DMS153 treated with DMSO at 0.1 percent for 48 hours (cell line): Measurements from ENCODE around the gene KCNAB1.
"Not testable (repeated sequence)": the region's sequence is repeated elsewhere in the genome, so short reads cannot be mapped to it uniquely, and the experiment has no call there.

Experiments
- DNase-seq: peaks from one replicate; lab custom pipeline; 2025; ENCODE audit not compliant: unreplicated experiment; lab: John Stamatoyannopoulos, UW

KCNAB1 gene

DNA sequence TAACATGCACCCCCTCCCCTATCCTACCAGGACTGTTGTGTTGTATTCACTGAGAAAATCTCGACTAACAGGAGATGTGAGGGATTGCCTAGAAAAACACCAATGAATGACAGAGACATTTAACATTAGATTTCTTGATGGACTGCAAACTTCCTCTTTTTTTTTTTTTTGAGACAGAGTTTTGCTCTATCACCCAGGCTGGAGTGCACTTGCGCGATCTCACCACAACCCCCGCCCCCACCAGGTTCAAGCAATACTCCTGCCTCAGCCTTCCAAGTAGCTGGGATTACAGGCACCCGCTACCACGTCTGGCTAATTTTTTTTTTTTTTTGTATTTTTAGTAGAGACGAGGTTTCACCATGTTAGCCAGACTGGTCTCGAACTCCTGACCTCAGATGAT lies 17.0 kb downstream of the KCNAB1 start:
- not testable (repeated sequence) for DNase-seq

DNA sequence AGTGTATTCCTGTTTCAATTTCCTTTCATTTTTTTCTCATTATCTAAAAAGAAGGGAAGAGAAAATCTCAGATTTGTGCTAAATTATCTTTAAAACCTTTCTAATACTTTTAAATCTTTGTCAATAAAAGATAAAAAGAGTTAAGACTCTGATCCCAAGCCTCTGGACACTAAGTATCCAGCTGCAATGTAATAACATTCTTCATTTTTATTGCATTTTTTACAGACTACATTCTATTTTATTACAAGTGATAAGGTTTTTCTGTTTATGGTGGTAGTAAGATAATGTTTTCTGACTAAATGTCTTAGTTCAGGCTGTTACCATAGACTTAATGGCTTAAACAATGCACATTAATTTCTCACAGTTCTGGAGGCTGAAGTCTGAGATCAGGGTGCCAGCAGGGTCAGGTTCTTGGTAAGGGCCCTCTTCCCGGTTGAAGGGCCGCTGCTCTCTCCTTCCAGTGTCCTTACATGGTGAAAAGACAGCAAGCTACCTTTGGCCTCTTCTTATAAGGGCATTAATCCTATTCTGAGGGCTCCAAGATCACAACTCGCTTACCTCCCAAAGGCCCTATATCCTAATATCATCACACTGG lies 19.7 kb downstream of the KCNAB1 start:
- no peak for DNase-seq

DNA sequence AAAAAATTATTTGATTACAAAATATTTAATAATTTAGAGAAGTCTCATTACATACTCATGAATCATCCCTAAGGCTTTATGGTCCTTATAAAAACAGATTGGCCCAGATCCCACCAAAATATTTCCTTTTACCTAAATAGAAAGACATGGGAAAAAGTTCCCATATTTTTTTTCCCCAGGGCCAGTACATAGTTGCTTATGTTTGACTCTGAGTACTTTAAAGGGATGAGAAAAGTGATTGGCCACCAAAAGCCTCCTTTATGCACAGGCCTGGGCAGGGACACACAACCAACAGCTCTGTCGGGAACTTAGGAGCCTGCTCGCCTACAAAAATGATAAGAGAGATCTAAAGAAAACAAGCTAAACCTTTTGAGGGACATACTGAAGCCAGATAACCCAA lies 22.3 kb downstream of the KCNAB1 start:
- DNase-seq = no peak

DNA sequence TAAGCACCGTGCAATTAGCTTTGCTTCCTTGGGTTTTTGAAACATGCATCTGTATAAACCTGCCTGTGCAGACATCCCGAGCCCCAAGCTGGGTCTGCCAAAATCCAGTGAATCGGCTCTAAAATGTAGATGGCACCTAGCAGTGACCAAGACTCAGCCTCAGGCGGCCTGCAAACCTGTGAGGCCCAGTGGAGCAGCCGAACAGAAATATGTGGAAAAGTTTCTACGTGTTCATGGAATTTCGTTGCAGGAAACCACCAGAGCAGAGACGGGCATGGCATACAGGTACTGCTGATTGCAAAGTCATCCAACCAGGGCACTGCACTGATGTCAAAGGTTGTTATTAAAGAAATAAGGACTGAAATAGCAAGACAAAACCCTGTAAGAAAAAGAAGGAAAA lies 22.8 kb downstream of the KCNAB1 start:
- no peak for DNase-seq

DNA sequence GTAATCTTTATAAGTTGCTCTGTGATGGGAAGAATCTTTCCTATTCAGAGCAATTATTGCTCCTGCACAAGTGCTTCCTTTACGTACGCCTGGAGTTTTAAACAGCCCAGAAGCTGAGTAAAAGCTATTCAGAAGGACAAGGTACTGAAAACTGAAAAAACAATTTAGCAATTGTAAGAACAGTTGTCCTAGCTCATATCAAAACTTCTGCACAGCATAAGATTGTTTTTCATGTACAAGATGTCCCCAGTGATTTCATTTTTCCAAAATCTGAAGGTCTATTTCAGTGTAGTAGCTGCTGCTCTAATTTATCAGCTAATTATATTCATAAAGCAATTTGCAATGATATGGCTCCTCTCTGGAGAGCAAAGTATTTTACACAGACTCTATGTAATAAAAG lies 23.7 kb downstream of the KCNAB1 start:
- DNase-seq = no peak

DNA sequence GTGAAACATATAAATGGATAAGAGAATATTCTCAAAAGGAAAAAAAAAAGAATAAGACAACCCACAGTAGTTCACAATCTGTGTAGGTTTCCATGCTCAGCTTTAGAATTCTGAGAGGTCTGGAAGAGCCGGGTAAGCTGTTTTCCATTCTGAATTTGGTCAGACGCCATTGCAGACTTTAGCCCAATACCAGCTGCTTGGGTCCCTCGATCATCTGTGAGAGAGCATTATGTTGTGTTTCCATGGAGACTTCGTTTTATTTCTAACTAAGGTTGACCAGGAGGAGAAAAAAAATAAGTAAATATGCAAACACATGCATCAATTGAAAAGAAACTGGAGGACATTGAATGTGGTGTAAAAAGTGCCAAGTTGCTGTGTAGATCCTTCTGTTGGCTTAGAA lies 25.5 kb downstream of the KCNAB1 start:
- DNase-seq = no peak

DNA sequence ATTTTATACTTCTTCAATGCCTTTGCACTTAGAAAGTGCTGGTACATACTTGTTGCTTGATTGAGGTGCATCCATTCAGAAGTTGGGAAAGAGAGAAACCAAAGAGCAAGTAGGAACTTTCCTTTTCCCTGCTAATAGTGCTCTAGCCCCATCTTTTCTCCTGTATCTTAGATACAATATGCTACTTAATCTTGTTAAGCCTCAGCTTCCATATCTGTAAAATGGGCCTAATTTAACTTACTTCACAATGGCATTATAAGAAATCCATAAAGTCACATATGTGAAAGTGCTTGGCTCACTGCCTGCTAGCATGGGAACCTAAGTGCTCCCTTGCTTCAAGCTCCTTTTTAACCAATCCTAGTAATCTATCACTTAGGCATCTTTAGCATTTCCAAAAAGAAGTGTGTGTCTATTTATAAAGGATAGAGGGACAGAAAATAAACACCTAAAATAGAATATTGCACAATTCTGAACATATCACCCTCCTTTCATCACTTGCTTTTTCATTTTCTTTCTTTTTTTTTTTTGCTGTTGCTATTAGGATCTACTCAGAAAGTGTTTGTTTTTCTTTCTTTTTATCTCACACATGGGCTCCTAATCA lies 28.1 kb downstream of the KCNAB1 start:
- DNase-seq = no peak

DNA sequence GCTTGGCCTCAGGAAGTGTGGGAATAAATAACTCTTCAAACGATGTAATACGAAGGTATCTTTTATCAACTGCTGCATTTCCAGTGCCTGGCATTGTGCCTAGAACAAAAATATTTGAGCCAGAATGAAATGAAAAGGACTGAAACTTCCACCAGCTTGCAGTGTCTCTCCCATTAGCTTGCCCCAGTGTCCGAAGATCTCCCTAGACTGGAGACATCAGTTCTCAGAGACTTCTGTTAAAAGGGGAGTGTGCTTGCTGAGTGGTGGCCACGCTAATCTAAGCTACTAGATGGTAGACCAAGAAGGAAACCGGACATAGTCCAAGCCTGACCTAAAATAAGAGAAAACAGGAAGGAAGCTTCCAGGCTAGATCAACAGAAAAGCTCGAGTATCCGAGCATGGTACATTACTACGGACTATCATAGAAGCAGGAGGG lies 28.6 kb downstream of the KCNAB1 start:
- DNase-seq = no peak

DNA sequence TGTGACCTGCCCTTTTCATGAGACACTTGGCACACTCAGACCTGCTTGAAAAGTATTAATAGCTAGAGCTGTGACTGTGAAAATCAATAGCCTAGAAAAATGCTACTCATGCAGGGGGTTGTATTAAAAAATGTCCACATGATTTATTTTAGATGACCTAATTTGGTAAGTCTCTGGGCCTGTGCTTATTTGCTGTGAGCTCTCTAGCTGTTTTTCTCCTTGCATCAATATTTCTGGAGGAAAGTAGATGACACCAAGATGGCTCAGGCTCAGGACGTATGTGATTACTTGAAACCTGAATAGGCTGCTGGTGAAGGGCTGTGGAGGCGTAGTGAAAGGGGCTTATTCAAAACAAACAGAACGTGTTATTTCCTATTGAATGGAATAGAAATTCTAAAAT lies 29.5 kb downstream of the KCNAB1 start:
- DNase-seq = no peak

DNA sequence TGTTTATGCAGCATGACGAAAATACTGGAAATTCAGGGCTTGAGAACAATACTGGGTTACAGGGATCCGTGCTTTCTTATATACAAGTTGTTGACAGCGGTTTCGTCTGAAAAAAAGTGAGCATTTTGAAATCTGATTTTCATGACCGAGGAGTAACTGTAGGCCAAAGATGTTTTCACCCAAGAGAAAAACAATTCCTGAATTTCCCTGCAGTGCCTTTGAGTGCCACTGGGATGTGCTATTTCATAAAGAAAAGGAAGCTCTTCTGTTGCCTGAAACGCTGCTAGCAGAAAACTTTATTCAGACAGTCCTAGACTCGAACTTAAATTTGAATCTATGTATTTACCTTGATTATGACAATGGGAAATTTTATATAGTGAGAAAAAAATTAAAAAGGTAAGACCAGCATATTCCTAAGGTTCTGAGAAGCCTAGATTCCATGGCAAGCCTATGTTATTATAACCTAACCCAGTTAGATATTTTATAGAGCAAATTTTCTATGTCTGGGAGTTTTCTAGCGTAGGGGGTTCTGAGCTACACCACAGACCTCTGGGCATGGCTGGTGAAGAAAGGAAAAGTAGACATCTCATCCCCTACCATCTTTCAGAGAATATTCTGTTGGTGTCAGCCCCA lies 30.2 kb downstream of the KCNAB1 start:
- DNase-seq = peak; percentile 88

DNA sequence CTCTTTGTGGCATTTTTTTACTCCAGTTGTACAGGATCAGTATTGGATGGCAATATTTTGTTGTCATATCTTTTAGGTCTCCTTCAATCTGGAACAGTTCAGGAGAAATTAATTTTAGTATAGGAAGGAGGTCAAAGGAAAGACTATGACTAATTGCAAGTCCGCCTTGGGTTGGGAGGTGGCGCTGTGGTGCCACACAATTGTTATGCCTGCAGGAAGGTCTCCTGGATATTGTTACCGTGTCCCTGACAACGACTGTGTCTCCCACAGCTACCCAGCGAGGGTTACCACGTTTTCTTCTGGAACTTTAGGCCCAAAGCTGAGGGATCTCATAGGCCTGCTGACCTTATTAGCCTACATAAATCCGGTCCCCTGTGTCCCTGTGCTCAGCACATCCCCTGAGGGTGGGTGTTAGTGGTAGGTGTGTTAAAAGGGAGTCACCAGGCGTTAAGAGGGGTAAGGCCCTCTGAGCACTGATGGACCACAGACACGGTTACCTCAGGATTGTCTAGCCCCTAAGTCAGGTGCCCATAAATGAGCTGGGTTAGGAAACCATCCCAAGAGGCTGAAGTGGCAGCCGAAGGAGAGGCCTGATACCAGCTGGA lies 31.5 kb downstream of the KCNAB1 start:
- DNase-seq = peak; percentile 66

DNA sequence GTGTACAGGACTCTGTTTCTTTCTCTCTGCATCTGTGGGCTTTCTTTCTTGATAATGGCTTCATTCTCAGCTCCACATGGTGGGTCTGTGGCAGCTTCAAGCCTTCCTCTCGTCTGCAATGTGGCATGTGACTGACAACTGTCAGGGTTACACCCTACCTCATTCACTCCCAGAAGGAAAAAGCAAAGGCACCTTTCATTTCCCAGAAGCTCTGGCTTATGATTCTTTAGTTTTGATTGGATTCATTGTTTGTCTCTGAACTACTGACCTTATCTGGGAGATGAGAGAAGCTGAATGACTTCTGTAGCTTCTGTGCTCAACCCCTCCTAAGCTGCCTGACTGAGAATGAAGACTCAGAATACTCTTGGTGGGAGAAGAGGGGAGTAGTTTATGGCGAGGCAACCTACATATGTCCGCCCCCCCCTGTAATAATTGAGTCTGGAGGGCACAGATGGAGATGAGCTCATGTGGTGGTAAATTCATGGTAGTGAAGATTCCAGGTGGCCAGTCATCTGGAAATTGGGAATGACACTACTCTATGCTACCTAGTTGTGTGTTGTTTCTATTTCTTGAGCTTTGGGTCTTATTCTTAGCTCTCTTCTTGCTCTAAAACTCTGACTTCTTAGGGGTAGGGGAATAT lies 38.4 kb downstream of the KCNAB1 start:
- no peak for DNase-seq

DNA sequence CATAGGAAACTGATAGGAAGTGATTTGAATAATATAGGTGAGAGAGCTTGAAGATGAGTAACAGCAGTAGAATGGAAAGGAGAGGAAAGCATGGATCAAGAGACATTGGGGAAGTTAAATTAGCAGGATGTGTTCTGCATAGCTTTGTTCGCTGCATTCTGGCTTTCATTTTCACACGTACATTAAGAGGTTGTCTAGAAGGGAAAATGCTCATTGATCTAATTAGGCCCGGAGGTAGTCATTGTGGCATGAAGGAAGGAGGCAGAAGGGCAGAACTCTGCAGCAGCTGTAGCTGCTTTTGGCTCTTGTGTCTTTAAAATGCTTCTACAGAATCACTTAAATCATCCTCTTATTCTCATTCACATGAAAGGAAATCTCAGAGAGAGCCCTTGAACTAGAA lies 40.3 kb downstream of the KCNAB1 start:
- no peak for DNase-seq

DNA sequence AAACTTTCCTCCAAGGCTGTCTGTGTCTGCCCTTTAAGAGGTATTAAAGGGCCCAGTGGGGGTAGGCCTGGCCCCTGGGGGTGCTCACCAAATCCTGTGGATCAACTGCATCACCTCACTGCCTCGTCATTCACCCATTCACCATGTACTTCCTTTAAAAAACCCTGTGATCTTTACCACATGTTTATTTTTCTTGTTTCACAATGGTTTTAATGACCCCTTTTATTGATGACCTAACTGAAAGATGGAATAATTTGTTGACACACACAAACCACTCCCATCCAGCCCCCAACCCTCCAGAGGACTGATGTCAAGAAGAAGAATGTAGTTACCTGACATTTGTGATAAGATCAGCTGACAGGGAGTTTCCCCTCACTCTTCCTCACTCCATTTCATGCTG lies 40.8 kb downstream of the KCNAB1 start:
- DNase-seq = peak; percentile 56

DNA sequence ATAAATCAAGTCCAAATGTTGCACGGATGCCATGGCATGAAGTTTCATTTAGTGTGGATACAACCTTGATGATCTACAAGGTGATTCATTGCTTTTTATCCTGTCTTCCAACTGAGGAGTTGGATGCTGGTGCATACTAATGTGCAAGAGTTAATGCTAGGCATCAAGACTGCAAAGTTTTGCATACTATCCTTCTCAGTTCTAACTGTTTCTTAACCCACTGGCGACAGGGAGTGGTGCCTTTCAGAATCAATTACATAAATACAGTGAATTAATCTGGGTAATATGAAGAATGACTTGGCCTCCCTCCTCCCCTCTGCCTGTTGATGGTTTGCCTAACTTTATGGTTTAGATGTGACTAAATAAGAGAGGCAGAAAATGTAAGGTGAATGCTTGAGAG lies 43.5 kb downstream of the KCNAB1 start:
- DNase-seq = no peak

DNA sequence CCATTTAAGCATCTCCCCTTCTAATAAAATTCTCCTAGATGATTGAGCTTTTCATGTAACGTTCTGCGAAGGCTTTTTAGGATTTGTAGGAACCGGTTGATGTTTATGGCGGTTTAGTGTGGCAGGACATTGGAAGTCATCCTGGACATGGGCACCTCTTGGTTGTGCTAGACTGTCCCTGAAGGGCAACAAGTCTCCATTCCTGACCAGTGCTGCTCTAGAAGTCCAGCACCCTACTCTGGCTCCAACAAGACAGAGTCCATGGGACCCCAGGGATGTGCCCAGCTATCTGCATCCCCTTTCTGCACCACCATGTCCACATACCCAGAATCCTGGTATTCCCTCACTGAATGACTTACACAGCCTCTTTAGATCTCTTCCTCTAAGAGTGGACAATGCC lies 46.4 kb downstream of the KCNAB1 start:
- DNase-seq = no peak

DNA sequence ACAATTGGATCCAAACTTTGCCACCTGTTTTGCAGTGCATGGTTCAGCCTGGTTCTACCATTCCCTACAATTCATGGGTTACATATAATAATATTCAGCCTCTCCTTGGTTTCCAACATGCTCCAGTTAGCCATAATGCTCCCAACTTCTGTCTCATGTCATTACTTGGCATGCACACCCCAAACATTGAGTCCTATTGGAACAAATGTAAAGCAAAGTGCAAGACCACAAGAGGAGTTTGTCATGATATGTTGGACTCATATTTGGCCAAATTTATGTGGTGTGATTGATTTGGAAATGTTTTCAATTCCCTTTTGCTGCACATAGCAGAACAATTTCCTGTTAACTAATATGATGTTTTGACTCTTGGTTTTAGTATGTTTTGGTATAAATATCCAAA lies 50.2 kb downstream of the KCNAB1 start:
- no peak for DNase-seq

DNA sequence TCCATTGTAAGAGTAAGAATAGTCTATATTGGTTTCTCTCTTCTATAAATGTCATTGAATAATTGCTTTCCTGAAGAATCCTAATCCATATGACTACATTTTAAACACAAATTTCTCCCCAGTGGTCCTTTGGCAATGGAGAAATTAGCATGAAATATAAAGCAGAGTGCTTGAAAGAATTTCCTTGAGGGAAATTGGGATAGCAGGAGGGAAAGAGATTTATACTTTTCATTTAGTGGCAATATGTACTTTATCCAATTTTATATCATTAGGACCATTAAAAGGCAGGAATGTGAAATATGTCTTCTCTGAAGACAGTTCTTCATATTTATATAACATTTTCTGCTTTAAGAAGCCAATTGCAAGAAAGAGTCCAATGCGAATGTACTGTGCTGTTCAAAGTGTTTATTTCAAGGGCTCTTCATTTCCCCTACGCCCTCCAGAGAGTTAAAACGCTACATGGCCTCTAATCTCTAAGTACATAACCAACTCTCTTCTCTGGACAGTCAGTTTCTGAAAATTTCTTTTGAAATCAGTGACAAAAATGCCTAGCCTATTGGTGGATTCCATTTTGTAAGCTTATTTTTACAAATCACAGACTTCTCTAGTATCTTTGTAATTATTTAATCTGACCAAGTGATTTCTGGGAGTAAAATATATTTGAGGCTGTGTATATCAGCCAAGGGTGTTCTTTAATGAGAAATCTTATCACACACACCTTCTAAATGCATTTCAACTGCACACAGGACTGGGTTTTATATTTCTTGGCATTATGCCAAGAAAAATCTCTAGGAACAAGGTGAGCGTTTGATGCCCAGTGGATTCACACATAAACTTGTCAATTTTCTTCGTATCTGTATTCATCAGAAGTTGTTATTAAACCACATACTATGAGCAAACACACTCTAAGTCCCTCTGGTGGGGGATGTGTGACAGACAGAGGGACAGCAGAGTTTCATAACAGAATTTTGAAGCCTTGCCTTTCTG lies 51.2 kb downstream of the KCNAB1 start:
- DNase-seq = peak; percentile 35

DNA sequence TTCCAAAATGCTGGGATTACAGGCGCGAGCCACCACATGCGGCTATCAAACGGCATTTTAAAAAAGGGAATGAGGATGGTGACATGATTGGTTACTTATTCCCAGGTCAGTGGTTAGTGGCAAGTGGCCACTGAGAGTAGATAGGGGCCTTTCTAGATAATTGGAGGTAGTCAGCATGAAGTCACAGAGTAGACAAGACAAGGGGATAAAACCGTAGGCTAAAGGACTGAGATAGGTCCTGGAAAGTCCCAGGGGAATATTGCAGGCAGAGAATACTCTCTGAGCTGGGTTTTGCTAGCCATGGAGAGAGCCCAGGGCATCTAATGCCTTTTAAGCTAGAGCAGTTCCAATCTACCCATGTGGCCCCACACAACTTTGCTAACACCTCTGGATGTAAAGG lies 52.2 kb downstream of the KCNAB1 start:
- no peak for DNase-seq

DNA sequence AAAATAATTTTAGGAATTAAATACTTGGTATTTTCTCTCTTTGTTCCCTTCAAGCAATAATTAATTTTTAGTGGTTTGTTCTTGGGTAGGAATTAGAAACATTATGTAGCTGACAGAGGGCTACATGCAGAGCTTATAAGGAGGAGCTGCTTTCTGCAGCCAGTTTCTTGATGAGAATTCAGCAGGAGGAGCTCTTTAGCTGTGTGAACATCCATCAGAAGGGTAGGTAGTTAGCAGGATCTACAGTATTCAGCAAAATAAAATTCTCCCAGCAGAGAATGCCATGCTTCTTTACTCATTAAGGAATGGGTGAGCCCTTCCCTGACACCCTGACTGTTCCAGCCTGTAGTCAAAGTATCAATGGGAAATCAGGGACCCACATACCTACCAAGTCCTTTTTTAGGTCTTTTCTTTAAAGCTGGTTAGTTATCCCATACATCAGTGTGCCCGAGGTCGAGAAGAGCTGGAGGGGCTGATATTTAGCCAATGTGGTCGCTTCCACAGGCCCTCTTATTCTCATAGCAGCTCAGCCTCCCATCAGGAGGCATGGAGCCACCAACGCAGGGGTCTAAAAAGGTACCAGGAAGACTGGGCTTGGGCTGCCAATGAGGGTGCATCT lies 54.0 kb downstream of the KCNAB1 start:
- DNase-seq = peak; percentile 7
